ENCODE data around the gene NXPH2.
"Not testable (repeated sequence)": the region's sequence is repeated elsewhere in the genome, so short reads cannot be mapped to it uniquely, and the experiment has no call there.

NXPH2 gene

GRCh38 chr2:138752197-138752956, 27.8 kb downstream of the NXPH2 start:
- no peak for DNase-seq

GRCh38 chr2:138744713-138745112, 35.5 kb downstream of the NXPH2 start:
- DNase-seq, result no peak

- DNase-seq, result no peak
Measured at GRCh38 chr2:138742441-138743057, 37.6 kb downstream of the NXPH2 start.

GRCh38 chr2:138741851-138742250, 38.3 kb downstream of the NXPH2 start:
- no peak for DNase-seq

GRCh38 chr2:138737009-138737554, 43.1 kb downstream of the NXPH2 start:
- DNase-seq, result not testable (repeated sequence)

GRCh38 chr2:138732651-138733050, 47.5 kb downstream of the NXPH2 start:
- DNase-seq, result no peak

- no peak for DNase-seq
Measured at GRCh38 chr2:138730497-138731030, 49.6 kb downstream of the NXPH2 start.

GRCh38 chr2:138727956-138728355, 52.2 kb downstream of the NXPH2 start:
- DNase-seq, result no peak

- DNase-seq, result no peak
Measured at GRCh38 chr2:138726681-138727080, 53.5 kb downstream of the NXPH2 start.

- no peak for DNase-seq
Measured at GRCh38 chr2:138724729-138725459, 55.3 kb downstream of the NXPH2 start.

GRCh38 chr2:138724327-138724726, 55.9 kb downstream of the NXPH2 start:
- no peak for DNase-seq

GRCh38 chr2:138723196-138723987, 56.8 kb downstream of the NXPH2 start:
- DNase-seq, result no peak

GRCh38 chr2:138722316-138722715, 57.9 kb downstream of the NXPH2 start:
- no peak for DNase-seq

GRCh38 chr2:138720035-138720838, 60.0 kb downstream of the NXPH2 start:
- no peak for DNase-seq

- no peak for DNase-seq
Measured at GRCh38 chr2:138718405-138718804, 61.8 kb downstream of the NXPH2 start.

GRCh38 chr2:138716183-138716582, 64.0 kb downstream of the NXPH2 start:
- no peak for DNase-seq

GRCh38 chr2:138713504-138713903, 66.7 kb downstream of the NXPH2 start:
- no peak for DNase-seq

GRCh38 chr2:138713069-138713496, 67.1 kb downstream of the NXPH2 start:
- no peak for DNase-seq

GRCh38 chr2:138712212-138712979, 67.8 kb downstream of the NXPH2 start:
- DNase-seq, result no peak

- DNase-seq, result no peak
Measured at GRCh38 chr2:138711812-138712211, 68.4 kb downstream of the NXPH2 start.
